Left kidney (tissue), 8 donors: ENCODE results near the gene CECR2. TPM values are rescaled to one million over a fixed set of nuclear protein-coding genes. Genes with fewer than 3 reads are reported as not detected.

Source experiments
- DNase-seq: peaks from one replicate; pipeline ENCODE4 v3.0.0-alpha.2; 2013
- long read RNA-seq, 8 donors: transcript quantifications; one replicate each; lab custom pipeline, GENCODE V29; 2026
- polyA plus RNA-seq: library from polyadenylated mRNA; unstranded; fragments of 120-200 nt; gene quantifications from one replicate; pipeline ENCODE4 v1.2.1, GENCODE V29; 2013; ENCODE audit not compliant: insufficient read length

The CECR2 gene
- 23.2 TPM for polyA plus RNA-seq
- long read RNA-seq, donor 1, partial matches to known transcripts = 5 of 5 reads
- long read RNA-seq, donor 1, other reads (novel, unspliced or antisense) = 0 of 5 reads
- long read RNA-seq, donor 2, partial matches to known transcripts = 5 of 5 reads
- long read RNA-seq, donor 2, other reads (novel, unspliced or antisense) = 0 of 5 reads
- long read RNA-seq, donor 3, partial matches to known transcripts = 5 of 5 reads
- long read RNA-seq, donor 3, other reads (novel, unspliced or antisense) = 0 of 5 reads
- long read RNA-seq, donor 4 = 0 reads
- long read RNA-seq, donor 5, partial matches to known transcripts = 191 of 196 reads
- long read RNA-seq, donor 5, other reads (novel, unspliced or antisense) = 5 of 196 reads
- long read RNA-seq, donor 6, partial matches to known transcripts = 6 of 6 reads
- long read RNA-seq, donor 6, other reads (novel, unspliced or antisense) = 0 of 6 reads
- long read RNA-seq, donor 7, partial matches to known transcripts = 21 of 21 reads
- long read RNA-seq, donor 7, other reads (novel, unspliced or antisense) = 0 of 21 reads
- long read RNA-seq, donor 8 = 0 reads

GRCh38 chr22:17369439-17370025 lies at the start of gene CECR2:
TSS of gene CECR2 (plus strand) at chr22:17369460. CDS start at chr22:17369784, 324 bp downstream.
- DNase-seq = no peak

GRCh38 chr22:17319546-17319945 lies 49.7 kb upstream of the CECR2 start:
- no peak for DNase-seq

GRCh38 chr22:17322511-17322910 lies 46.7 kb upstream of the CECR2 start:
- no peak for DNase-seq

GRCh38 chr22:17331690-17332089 lies 37.6 kb upstream of the CECR2 start:
- no peak for DNase-seq

- no peak for DNase-seq
Measured at GRCh38 chr22:17332109-17332800, 37.0 kb upstream of the CECR2 start.

GRCh38 chr22:17334059-17334458 lies 35.2 kb upstream of the CECR2 start:
- no peak for DNase-seq

GRCh38 chr22:17334983-17335382 lies 34.3 kb upstream of the CECR2 start:
- no peak for DNase-seq

- no peak for DNase-seq
Measured at GRCh38 chr22:17336061-17336460, 33.2 kb upstream of the CECR2 start.

GRCh38 chr22:17337639-17338038 lies 31.6 kb upstream of the CECR2 start:
- DNase-seq = no peak

GRCh38 chr22:17339095-17339693 lies 30.1 kb upstream of the CECR2 start:
- no peak for DNase-seq

GRCh38 chr22:17342361-17342760 lies 26.9 kb upstream of the CECR2 start:
- DNase-seq = no peak

- no peak for DNase-seq
Measured at GRCh38 chr22:17343766-17344165, 25.5 kb upstream of the CECR2 start.

- DNase-seq = no peak
Measured at GRCh38 chr22:17346578-17346977, 22.7 kb upstream of the CECR2 start.

GRCh38 chr22:17347724-17348123 lies 21.5 kb upstream of the CECR2 start:
- DNase-seq = no peak

- no peak for DNase-seq
Measured at GRCh38 chr22:17348464-17349103, 20.7 kb upstream of the CECR2 start.

GRCh38 chr22:17349172-17349571 lies 20.1 kb upstream of the CECR2 start:
- DNase-seq = no peak

- no peak for DNase-seq
Measured at GRCh38 chr22:17350292-17350691, 19.0 kb upstream of the CECR2 start.

GRCh38 chr22:17352798-17353197 lies 16.5 kb upstream of the CECR2 start:
- no peak for DNase-seq

- no peak for DNase-seq
Measured at GRCh38 chr22:17357688-17358087, 11.6 kb upstream of the CECR2 start.

- no peak for DNase-seq
Measured at GRCh38 chr22:17358415-17358814, 10.8 kb upstream of the CECR2 start.

GRCh38 chr22:17359501-17359900 lies 9.8 kb upstream of the CECR2 start:
- DNase-seq = no peak

GRCh38 chr22:17366329-17366728 lies 2.9 kb upstream of the CECR2 start:
- DNase-seq = no peak
